GM15510 (cell line): Measurements from ENCODE around the gene DAP.

Experiments
- POLR2A ChIP-seq: IDR thresholded peaks from 3 replicates; pipeline ENCODE4 v1.6.1; 2011; ENCODE audit warnings: borderline replicate concordance; ENCODE audit not compliant: insufficient read length; ENCODE audit errors: extremely low read depth

The DAP gene

GRCh38 chr5:10691826-10692785 lies 68.9 kb downstream of the DAP start:
- TF ChIP-seq POLR2A, result no peak

GRCh38 chr5:10690460-10691440 lies 70.3 kb downstream of the DAP start:
- no peak for TF ChIP-seq POLR2A

- TF ChIP-seq POLR2A, result no peak
Measured at GRCh38 chr5:10689391-10690081, 71.5 kb downstream of the DAP start.

- no peak for TF ChIP-seq POLR2A
Measured at GRCh38 chr5:10688651-10689171, 72.3 kb downstream of the DAP start.

- TF ChIP-seq POLR2A, result no peak
Measured at GRCh38 chr5:10686890-10687289, 74.1 kb downstream of the DAP start.

GRCh38 chr5:10685115-10685521 lies 75.9 kb downstream of the DAP start:
- TF ChIP-seq POLR2A, result no peak

- no peak for TF ChIP-seq POLR2A
Measured at GRCh38 chr5:10684303-10685086, 76.5 kb downstream of the DAP start.

GRCh38 chr5:10682801-10683525 lies 78.1 kb downstream of the DAP start:
- no peak for TF ChIP-seq POLR2A

- no peak for TF ChIP-seq POLR2A
Measured at GRCh38 chr5:10681731-10682679, 79.0 kb downstream of the DAP start.

GRCh38 chr5:10680876-10681481 lies 80.1 kb downstream of the DAP start:
- TF ChIP-seq POLR2A, result no peak

GRCh38 chr5:10679336-10679988 lies 81.6 kb downstream of the DAP start:
- no peak for TF ChIP-seq POLR2A
